Stimulated activated CD4-positive, alpha-beta T cell treated with anti-CD3 and anti-CD28 coated beads, Interleukin-4, amount 100 ng/mL, for 4 hours (primary cell): Measurements from ENCODE around the gene CCDC78.

Experiments
- DNase-seq, 2 experiments: peaks; one replicate each; pipeline ENCODE4 v3.0.0-alpha.2; 2020

Gene CCDC78

GRCh38 chr16:709566-710499 is 16.4 kb downstream of the CCDC78 start:
- DNase-seq: no peak

GRCh38 chr16:708959-709358 is 17.3 kb downstream of the CCDC78 start:
- DNase-seq: no peak

- DNase-seq: no peak
Measured at GRCh38 chr16:708019-708418, 18.2 kb downstream of the CCDC78 start.

DNA sequence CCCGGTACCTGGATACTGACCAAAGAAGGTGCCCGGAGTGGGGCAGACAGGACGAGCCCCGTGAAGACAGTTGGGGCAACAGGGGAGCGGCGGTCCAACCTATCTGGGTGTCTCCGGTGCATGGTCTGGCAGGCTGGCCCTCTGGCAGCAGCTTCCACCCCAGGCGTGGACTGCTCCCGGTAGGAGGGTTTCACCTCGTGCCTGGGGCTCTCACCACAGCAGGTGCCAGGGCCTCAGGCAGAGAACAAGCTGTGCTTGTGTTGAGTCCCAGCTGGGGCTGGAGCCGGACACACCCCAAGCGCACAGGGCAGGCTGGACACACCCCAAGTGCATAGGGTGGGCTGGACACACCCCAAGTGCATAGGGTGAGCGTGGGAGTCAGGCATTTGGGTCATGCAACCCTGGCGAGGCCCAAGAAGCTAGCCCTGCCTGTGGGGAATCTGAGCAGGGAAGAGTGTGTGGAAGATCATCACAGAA is 19.1 kb downstream of the CCDC78 start:
- no peak for DNase-seq

GRCh38 chr16:706189-707061 is 19.8 kb downstream of the CCDC78 start:
- no peak for DNase-seq

GRCh38 chr16:705431-706188 is 20.6 kb downstream of the CCDC78 start, which contains the start of gene FBXL16:
Gene FBXL16, minus strand, starts transcription at chr16:705801. Its CDS starts 8,396 bp downstream, at chr16:697405.
- DNase-seq: no peak

DNA sequence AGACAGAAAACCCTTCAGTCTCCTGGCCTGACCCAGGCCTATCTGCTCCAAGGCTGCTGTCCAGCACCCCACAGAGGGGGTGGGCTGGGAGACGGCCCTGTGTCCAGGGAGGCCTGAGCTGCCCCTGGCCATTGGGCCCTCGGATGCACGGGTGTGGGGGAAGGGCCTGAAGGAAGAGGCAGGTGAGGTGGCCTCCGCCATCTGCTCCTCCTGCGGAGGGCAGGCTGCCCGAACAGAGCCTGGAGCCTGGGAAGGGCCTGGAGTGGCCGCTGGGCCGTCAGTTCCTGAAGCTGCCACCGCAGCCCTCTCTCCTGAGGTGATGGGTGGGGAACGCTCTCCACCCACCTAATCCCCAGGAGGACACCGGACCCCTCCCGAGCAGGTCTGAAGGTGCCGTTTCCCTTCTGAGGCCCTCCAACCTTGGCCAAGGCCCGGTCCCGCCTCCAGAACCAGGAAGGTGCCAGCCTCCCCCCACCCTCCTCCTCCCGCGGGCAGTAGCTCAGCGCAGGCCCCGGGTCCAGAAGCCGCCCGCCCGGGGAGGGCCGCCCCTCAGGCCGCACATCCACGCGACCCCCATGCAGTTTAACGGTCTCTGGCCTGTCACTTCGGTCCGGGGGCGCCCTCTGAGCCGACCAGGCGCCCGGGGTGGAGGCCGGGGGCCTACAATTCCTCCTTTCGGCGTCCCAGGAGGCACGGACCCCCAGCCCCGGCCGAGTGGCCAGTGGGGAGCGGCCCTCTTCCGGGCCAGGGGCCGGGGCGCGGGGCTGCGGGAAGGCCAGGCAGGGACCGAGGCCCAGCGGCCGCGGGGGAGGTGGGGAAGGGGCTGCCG is 21.5 kb downstream of the CCDC78 start:
- no peak for DNase-seq

- DNase-seq: no peak
Measured at GRCh38 chr16:704047-704446, 22.2 kb downstream of the CCDC78 start.

GRCh38 chr16:703406-703805 is 22.8 kb downstream of the CCDC78 start:
- DNase-seq: no peak

- no peak for DNase-seq
Measured at GRCh38 chr16:702341-702740, 23.9 kb downstream of the CCDC78 start.

DNA sequence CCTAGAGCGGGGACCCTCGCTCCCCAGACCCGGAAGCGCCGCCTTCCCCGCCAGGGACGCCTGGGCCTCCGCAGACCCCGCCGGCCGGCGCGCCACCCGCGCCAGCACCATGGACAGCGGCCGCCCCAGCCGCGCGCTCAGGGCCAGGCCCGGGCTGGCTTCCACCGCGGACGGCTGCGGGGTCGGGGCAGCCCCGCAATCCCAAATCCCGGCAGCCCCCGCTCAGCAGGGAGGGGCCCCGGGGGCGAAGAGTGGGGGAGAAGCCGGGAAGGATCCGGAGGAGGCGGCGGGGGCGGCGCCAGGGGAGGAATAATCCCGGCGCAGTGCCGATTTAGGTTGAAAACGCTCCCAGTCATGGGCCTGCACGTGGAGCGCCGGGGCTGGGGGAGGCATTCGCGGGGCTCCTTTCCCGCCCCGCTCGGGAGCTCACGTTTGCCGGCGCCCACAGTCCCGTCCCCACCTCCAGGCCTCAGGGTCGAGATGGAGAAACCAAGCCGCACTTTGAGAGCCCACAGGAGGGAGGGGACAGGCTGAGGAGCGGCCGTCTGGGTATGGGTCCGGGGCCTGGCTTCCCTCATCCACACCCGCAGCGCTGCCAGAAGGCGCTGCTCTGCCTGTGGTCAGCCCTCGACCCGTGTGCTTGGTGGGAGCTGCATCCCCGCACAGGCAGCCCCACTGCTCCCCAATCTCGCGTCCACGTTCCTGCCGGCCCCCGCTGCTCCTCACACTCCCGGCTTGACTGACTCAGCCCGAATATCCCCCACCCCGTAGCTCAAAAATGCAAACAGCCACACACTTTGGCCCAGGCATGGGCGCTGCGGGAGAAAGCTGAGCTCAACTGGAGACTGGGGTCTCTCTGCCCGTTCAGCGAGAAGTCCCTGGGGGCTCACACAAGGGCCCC is 25.3 kb downstream of the CCDC78 start:
- DNase-seq: peak in 1 of 2 experiments; percentile 59

DNA sequence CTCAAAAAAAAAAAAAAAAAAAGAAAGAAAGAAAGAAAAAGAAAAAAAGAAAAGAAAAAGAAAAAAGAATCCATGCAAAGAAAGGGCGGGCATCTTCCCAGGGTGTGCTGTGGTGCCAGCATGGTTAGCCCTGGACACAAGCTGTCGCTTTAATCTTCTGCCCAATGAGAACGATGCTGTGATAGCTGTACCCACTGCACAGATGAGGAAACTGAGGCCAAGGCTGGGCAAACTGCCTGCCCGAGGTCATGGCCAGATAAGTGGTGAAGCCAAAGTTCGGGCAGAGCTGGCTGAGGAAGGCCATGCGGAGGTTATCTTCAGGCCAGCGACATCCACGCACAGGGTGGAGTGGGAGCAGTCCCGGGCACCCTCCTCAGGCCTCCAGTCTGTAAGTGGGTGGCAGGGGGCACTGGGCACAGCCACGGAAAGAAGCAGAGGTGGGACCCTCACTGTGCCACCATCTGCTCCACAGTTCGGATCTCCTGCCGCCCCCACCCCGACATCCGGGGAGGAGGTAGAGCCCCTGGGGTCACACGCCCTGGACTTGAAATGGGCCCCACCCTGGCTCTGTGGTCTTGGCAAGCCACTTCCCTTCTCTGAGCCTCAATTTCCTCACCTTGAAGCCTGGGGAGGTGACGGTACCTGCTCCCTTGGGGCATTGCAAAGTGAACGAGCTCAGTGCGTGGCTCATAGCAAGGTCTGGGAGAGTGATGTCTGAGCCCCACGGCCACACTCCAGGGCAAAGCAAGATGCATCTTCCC is 27.2 kb downstream of the CCDC78 start:
- no peak for DNase-seq

GRCh38 chr16:695355-696089 is 30.7 kb downstream of the CCDC78 start:
- DNase-seq: peak; percentile 67 to 72

DNA sequence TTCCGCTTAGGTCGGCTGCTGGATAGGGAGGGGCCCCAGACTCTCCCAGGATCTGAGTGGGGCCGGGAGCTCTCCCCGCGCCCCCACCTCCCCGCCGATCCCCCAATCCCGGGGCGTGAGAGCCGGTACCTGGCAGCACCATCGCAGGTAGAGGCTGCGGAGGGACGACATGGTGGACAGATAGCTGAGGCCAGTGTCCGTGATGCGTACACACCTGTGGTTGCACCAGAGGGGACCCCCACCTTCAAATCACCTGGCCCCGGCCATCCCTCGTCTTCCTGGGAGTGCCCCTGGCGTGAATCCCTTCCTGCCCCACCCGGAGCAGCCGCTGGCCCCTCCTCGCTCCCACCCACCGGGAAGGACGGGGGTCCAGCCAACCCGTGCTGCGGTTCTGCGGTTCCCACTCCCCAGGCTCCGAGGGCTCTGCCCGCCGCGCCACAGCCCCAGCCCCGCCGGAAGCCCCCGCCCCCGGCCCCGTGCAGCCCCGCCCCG is 31.3 kb downstream of the CCDC78 start:
- no peak for DNase-seq

- no peak for DNase-seq
Measured at GRCh38 chr16:694187-694862, 31.9 kb downstream of the CCDC78 start.

GRCh38 chr16:693766-694165 is 32.5 kb downstream of the CCDC78 start:
- DNase-seq: peak in 1 of 2 experiments; percentile 30

- DNase-seq: no peak
Measured at GRCh38 chr16:693364-693763, 32.9 kb downstream of the CCDC78 start.
